ENCODE measurements around the gene CFAP90. TPM values are rescaled to one million over a fixed set of nuclear protein-coding genes. Genes with fewer than 3 reads are reported as not detected.

CFAP90 gene
- polyA plus RNA-seq, 1 of the 3 experiments (the other 2 are of a cell fraction), result 0.10 TPM

GRCh38 chr5:7857926-7858632, 7.1 kb upstream of the CFAP90 start:
- DNase-seq, result no peak
- Histone ChIP-seq H3K9me2 (no peaks in the 10 kb centered on the region), H3K4me2 (peak overlapping the region; percentile 43; the same call in 1 of the 2 replicates), H3K4me1 (ENCODE audit: control insufficient read depth in 1 of 2, insufficient read depth in 2 of 2, low read depth in 1 of 2, low read length in 1 of 2) (peaks cover 4 to 11% of the 10 kb centered on the region in 2 experiments; a peak in 2 of 4 replicates), H2AFZ (ENCODE audit: low read depth) (no peak overlapping the region), H3K27ac (ENCODE audit: low read depth in 2 of 2, low read length in 1 of 2) (no peak overlapping the region; a peak in 2 of 4 replicates), H3K9ac (no peak overlapping the region), H3K27me3 (ENCODE audit: insufficient read depth) (no peaks in the 10 kb centered on the region), H3K4me3 (ENCODE audit: low read depth in 2 of 2, low read length in 1 of 2) (no peak overlapping the region), H3K79me2 (ENCODE audit: insufficient read depth) (no peaks in the 10 kb centered on the region), H3F3A (replicated peaks; ENCODE audit: insufficient read depth) (peaks cover 8% of the 10 kb centered on the region), H3K9me3 (no peaks in the 10 kb centered on the region), H4K20me1 (ENCODE audit: insufficient read depth) (no peaks in the 10 kb centered on the region), H3K36me3 (replicated peaks in 1 of 2; ENCODE audit: control insufficient read depth in 1 of 2, insufficient read depth in 2 of 2, low read length in 1 of 2) (peaks cover 35 to 47% of the 10 kb centered on the region in 2 experiments)
- TF ChIP-seq RAD21 (IDR thresholded peaks at IDR 0.05; ENCODE audit: low read length), result no peak
- no peak for TF ChIP-seq FOXM1 (IDR thresholded peaks at IDR 0.05; ENCODE audit: low read depth)
- TF ChIP-seq ELF1 (IDR thresholded peaks at IDR 0.05), result no peak
- TF ChIP-seq TCF12 (IDR thresholded peaks at IDR 0.05), result no peak
- no peak for TF ChIP-seq EP300 (IDR thresholded peaks at IDR 0.05; ENCODE audit: borderline replicate concordance in 1 of 2, low read depth in 1 of 2, low read length in 1 of 2)
- TF ChIP-seq PBX3 (IDR thresholded peaks at IDR 0.05), result no peak
- TF ChIP-seq TAF1 (IDR thresholded peaks at IDR 0.05; ENCODE audit: borderline replicate concordance, low read depth, low read length), result no peak
- TF ChIP-seq SMC3 (IDR thresholded peaks at IDR 0.05; ENCODE audit: low read depth, low read length), result no peak
- POLR2A ChIA-PET, result no interaction called here
- CTCF ChIA-PET, result interaction anchor here (0.8 to 4.0 kb wide), 12 partner anchors 8 to 597 kb away, joined by 3 to 34 read pairs (median 6); partner anchors contain the start of genes FASTKD3 and MTRR
- WGBS (ENCODE audit: low lambda C conversion rate), result 60% methylated on average over 9 of the region's 9 CpGs

DNA sequence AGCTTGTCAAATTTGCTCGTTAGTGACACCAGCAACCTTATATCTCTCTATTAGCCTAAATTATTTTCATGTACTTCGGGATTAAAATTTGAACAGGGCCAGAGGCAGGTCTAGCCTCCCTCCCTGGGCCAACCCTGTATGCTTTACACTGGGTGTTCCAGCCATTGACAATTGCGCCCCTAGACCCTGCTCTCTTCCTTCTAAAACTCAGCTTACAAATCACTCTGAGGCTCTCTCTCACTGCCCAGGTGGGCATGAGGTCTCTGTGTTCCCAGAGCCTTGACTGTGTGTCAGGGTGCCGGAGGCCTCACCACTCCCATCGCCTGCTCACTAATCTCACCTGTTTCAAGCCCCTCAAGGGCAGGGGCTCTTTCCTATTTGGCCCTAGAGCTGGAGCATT, 6.4 kb upstream of the CFAP90 start:
- ChIA-PET CTCF (interaction anchor here (0.6 to 4.0 kb wide), 15 partner anchors 11 to 1035 kb away, joined by 3 to 34 read pairs (median 4); partner anchors contain the start of genes FASTKD3 and MTRR), POLR2A (no interaction called here)
- Histone ChIP-seq H3K4me2 (no peak overlapping the region), H3K4me3 (ENCODE audit: low read depth in 2 of 2, low read length in 1 of 2) (no peak overlapping the region), H3K36me3 (replicated peaks in 1 of 2; ENCODE audit: control insufficient read depth in 1 of 2, insufficient read depth in 2 of 2, low read length in 1 of 2) (peaks cover 29 to 40% of the 10 kb centered on the region in 2 experiments), H3K9ac (no peak overlapping the region), H3K27me3 (ENCODE audit: insufficient read depth) (no peaks in the 10 kb centered on the region), H3K4me1 (ENCODE audit: control insufficient read depth in 1 of 2, insufficient read depth in 2 of 2, low read depth in 1 of 2, low read length in 1 of 2) (peaks cover 4 to 11% of the 10 kb centered on the region in 2 experiments; a peak in 2 of 4 replicates), H3K79me2 (ENCODE audit: insufficient read depth) (no peaks in the 10 kb centered on the region), H4K20me1 (ENCODE audit: insufficient read depth) (no peaks in the 10 kb centered on the region), H3F3A (replicated peaks; ENCODE audit: insufficient read depth) (peaks cover 8% of the 10 kb centered on the region), H3K9me2 (no peaks in the 10 kb centered on the region), H2AFZ (ENCODE audit: low read depth) (no peak overlapping the region), H3K27ac (ENCODE audit: low read depth in 2 of 2, low read length in 1 of 2) (no peak overlapping the region), H3K9me3 (no peaks in the 10 kb centered on the region)
- DNase-seq, result no peak
- TF ChIP-seq, protein P1, sequence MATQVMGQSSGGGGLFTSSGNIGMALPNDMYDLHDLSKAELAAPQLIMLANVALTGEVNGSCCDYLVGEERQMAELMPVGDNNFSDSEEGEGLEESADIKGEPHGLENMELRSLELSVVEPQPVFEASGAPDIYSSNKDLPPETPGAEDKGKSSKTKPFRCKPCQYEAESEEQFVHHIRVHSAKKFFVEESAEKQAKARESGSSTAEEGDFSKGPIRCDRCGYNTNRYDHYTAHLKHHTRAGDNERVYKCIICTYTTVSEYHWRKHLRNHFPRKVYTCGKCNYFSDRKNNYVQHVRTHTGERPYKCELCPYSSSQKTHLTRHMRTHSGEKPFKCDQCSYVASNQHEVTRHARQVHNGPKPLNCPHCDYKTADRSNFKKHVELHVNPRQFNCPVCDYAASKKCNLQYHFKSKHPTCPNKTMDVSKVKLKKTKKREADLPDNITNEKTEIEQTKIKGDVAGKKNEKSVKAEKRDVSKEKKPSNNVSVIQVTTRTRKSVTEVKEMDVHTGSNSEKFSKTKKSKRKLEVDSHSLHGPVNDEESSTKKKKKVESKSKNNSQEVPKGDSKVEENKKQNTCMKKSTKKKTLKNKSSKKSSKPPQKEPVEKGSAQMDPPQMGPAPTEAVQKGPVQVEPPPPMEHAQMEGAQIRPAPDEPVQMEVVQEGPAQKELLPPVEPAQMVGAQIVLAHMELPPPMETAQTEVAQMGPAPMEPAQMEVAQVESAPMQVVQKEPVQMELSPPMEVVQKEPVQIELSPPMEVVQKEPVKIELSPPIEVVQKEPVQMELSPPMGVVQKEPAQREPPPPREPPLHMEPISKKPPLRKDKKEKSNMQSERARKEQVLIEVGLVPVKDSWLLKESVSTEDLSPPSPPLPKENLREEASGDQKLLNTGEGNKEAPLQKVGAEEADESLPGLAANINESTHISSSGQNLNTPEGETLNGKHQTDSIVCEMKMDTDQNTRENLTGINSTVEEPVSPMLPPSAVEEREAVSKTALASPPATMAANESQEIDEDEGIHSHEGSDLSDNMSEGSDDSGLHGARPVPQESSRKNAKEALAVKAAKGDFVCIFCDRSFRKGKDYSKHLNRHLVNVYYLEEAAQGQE (IDR thresholded peaks at IDR 0.05; ENCODE audit: low read depth, low read length), result no peak
- TF ChIP-seq, protein P2, sequence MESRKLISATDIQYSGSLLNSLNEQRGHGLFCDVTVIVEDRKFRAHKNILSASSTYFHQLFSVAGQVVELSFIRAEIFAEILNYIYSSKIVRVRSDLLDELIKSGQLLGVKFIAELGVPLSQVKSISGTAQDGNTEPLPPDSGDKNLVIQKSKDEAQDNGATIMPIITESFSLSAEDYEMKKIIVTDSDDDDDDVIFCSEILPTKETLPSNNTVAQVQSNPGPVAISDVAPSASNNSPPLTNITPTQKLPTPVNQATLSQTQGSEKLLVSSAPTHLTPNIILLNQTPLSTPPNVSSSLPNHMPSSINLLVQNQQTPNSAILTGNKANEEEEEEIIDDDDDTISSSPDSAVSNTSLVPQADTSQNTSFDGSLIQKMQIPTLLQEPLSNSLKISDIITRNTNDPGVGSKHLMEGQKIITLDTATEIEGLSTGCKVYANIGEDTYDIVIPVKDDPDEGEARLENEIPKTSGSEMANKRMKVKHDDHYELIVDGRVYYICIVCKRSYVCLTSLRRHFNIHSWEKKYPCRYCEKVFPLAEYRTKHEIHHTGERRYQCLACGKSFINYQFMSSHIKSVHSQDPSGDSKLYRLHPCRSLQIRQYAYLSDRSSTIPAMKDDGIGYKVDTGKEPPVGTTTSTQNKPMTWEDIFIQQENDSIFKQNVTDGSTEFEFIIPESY (IDR thresholded peaks at IDR 0.05; ENCODE audit: borderline replicate concordance, low read depth), result no peak
- TF ChIP-seq PBX3 (IDR thresholded peaks at IDR 0.05) (no peak), MAX (IDR thresholded peaks at IDR 0.05; ENCODE audit: low read depth) (no peak), NRF1 (IDR thresholded peaks at IDR 0.05; ENCODE audit: low read depth, low read length) (no peak), SIN3A (IDR thresholded peaks at IDR 0.05; ENCODE audit: borderline replicate concordance, low read depth, low read length) (no peak)
- TF ChIP-seq, protein P3, sequence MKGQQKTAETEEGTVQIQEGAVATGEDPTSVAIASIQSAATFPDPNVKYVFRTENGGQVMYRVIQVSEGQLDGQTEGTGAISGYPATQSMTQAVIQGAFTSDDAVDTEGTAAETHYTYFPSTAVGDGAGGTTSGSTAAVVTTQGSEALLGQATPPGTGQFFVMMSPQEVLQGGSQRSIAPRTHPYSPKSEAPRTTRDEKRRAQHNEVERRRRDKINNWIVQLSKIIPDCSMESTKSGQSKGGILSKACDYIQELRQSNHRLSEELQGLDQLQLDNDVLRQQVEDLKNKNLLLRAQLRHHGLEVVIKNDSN (IDR thresholded peaks at IDR 0.05; ENCODE audit: borderline replicate concordance, low read depth), result no peak
- 82% methylated on average over 5 of the region's 5 CpGs for WGBS (ENCODE audit: low lambda C conversion rate)
